ENCODE data around the gene NAA35. TPM values are rescaled to one million over a fixed set of nuclear protein-coding genes. Genes with fewer than 3 reads are reported as not detected.

NAA35 gene
- polyA plus RNA-seq, 2 of the 4 experiments (the other 2 are of a cell fraction) = 24.9 to 42.4 TPM

GRCh38 chr9:86069206-86069869 lies 128.4 kb downstream of the NAA35 start:
- H3K4me1 ChIP-seq = no peaks in the 10 kb centered on the region
- ChIA-PET POLR2A (no interaction called here), CTCF (interaction anchor here (0.7 kb wide), 1 partner anchor 34 kb away, joined by 3 read pairs; no protein-coding TSS in a partner anchor)
- ATAC-seq (no peak), DNase-seq (ENCODE audit: low read depth in 1 of 2, low spot score in 1 of 2) (no peak), FAIRE-seq (no peak)
- TF ChIP-seq POLR2AphosphoS2 (conservative IDR thresholded peaks at IDR 0.05; ENCODE audit: low read length) = no peak
- no peak for TF ChIP-seq HOXB5 (CRISPR knock-in tag; IDR thresholded peaks at IDR 0.05)
- no peak for TF ChIP-seq RNF2 (IDR thresholded peaks at IDR 0.05; ENCODE audit: borderline replicate concordance, low read depth)
- TF ChIP-seq EHMT2 (IDR thresholded peaks at IDR 0.05; ENCODE audit: low read depth) = no peak
- TF ChIP-seq, protein P1, sequence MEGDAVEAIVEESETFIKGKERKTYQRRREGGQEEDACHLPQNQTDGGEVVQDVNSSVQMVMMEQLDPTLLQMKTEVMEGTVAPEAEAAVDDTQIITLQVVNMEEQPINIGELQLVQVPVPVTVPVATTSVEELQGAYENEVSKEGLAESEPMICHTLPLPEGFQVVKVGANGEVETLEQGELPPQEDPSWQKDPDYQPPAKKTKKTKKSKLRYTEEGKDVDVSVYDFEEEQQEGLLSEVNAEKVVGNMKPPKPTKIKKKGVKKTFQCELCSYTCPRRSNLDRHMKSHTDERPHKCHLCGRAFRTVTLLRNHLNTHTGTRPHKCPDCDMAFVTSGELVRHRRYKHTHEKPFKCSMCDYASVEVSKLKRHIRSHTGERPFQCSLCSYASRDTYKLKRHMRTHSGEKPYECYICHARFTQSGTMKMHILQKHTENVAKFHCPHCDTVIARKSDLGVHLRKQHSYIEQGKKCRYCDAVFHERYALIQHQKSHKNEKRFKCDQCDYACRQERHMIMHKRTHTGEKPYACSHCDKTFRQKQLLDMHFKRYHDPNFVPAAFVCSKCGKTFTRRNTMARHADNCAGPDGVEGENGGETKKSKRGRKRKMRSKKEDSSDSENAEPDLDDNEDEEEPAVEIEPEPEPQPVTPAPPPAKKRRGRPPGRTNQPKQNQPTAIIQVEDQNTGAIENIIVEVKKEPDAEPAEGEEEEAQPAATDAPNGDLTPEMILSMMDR (IDR thresholded peaks at IDR 0.05) = no peak
- no peak overlapping the region for H3K4me2 ChIP-seq
- WGBS (ENCODE audit: missing lambda C conversion rate) = 88% methylated on average over 7 of the region's 7 CpGs
- no peak overlapping the region for H3K27ac ChIP-seq
- no peaks in the 10 kb centered on the region for H3K9me3 ChIP-seq
- no peak overlapping the region for H3K4me3 ChIP-seq

Other genes with a start within 250 kb of the NAA35 start
- gene AGTPBP1, start 199.2 kb upstream of the NAA35 start, polyA plus RNA-seq (2011; rRNA removed) = 14.1 and 18.8 TPM in 2 replicates
- gene AGTPBP1, start 199.2 kb upstream of the NAA35 start, polyA plus RNA-seq (2017; fragmentation: RNase III; extraction: RNeasy Plus Mini Kit Qiagen cat#74134 plus additional on column Dnase treatment) = 8.9 to 9.4 TPM (median 9.0 TPM) in 3 replicates
- 126 and 145 TPM in 2 replicates for gene GOLM1, start 158.4 kb downstream of the NAA35 start, polyA plus RNA-seq (2011; rRNA removed)
- gene GOLM1, start 158.4 kb downstream of the NAA35 start, polyA plus RNA-seq (2017; fragmentation: RNase III; extraction: RNeasy Plus Mini Kit Qiagen cat#74134 plus additional on column Dnase treatment) = 125 to 160 TPM (median 136 TPM) in 3 replicates